IPS-NIHi11 (cell line): Measurements from ENCODE around the gene HSPB9.
"Not testable (repeated sequence)": the region's sequence is repeated elsewhere in the genome, so short reads cannot be mapped to it uniquely, and the experiment has no call there.

Experiments
- DNase-seq: peaks from one replicate; pipeline ENCODE4 v3.0.0; 2012; ENCODE audit warnings: mixed read lengths, low spot score

Gene HSPB9

DNA sequence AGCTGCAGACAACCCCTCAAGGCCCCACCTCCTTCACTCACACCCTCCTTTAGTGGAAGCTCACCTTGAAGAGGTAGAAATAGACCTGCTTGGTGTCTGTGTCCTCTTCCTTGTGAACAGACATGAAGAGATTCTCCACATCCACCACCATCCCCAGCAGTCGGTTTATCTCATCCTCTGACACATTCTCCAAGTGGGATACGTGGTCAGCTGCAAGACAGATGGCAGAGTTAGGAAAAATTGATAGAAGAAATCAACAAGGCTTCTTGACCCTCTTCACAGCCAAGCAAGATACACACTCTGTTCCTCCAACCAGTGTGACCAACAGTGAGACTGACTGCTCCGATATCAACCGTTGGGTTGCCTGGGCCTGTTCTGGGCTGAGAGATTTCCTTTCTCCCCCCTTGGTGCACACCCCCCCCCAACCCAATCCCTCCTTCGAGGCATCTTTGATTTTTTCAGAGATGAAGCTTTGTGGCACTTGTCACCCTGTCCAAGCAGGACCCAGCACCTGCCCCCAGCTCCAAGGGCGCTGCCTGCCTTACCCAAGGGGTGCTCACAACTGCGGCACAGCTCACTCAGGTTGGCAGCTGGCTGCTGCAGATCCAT, 2.3 kb upstream of the HSPB9 start:
- DNase-seq, result no peak

DNA sequence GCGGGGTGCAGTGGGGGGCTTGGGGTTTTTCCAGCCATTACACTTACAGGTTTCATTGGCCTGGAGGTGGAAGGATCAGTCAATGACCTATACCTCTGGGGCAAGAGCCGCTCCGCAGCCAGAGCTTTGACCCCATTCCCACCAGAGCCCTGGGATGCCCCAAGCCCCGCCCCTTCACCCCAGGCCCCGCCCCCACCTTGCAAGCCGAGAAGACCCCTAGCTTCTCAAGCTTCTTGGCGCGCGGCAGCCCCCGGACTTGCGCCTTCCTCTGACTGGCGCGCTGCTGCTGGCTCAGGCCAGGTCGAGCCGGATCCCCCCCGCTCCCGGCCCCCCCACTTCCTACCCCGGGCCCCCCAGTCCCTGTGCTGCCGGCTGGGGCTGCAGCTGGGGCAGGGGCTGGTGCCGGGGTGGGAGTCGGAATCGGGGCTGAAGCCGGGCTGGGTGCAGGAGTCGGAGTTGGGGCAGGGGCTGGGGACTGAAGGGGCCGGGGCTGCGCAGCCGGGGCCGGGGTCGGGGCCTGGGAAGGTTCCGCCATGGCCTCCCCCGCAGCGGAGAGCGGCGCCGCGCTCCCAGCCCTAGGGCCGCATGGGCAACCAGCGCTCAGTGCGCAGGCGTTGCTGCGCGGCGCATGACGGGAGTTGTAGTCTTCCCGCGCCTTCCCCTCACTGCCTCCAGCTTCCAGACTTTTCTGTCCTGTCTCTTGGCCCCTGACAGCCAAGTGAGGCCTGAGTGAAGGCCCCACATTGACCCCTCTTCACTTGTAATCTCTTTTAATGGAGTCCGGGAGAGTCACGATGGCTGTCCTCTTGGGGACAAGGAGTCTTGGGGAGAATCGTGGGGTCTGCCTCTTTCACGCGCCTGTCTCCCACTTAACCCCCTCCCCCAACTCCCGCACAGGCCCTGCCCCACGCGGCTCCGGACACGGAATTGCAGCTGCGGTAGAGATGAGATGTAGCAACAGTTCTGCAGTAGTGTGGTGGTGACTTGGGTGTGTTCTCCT, 1.5 kb upstream of the HSPB9 start, which contains the start of gene KAT2A:
TSS of gene KAT2A (minus strand) at position 598 of the 1,000 bp plus-strand sequence. CDS start at position 535, 63 bp downstream.
- peak; percentile 96 for DNase-seq

DNA sequence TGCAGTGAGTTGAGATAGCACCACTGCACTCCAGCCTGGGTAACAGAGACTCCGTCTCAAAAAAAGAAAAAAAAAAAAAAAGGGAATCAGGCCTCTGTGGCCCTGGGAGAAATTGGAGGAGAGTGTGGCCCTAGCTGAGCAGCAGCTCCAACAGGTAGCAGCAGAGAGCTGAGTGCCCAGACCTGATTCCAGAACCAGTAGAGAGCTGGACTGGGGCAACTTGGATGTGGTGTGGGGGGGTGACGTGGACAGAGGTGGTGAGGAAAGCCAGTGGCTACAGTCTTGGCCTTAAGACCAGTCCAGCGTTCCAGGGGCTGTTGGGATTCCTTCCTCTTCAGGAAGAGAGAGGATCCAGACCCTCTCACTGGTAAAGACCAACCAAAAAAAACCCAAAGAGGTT, 1.7 kb downstream of the HSPB9 start:
- DNase-seq, result no peak

DNA sequence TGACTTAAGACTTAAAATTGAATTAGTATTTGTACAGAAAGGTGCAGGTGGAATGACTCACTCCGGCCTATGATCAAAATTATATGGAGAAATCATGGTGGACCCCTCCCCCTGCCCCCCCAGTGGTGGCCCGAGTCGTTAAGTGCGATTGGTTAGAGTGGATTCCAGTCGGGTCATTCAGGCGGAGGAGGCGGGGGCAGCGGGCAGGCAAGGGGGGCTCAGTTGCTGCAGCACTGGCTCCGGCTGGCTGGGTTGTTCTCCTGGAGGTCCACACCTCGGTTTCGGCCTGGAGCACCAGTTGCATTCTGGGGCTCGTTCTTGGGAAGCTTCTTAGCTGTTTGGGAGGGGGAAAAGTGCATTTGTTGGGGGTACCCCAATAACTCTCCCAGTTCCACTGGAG, 3.0 kb downstream of the HSPB9 start:
- DNase-seq, result no peak

DNA sequence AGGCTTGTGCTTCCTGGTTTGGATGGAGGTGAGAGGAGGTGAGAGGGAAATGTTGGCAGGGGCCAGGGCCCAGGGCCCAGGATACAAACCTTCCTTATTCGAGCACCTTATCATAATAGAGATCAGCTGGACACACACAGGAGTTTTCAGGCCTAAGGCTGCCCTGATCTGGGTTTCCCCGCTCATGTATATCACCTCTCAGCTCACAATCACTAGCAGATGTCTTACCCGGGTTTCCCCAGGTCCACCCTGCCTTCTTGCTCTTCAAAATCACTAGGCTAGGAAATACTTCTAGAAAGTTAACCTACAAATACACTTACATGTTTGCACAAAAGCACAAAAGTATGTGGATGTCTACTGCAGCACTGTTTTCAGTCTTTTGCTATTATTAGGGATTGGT, 4.2 kb downstream of the HSPB9 start:
- DNase-seq, result no peak

DNA sequence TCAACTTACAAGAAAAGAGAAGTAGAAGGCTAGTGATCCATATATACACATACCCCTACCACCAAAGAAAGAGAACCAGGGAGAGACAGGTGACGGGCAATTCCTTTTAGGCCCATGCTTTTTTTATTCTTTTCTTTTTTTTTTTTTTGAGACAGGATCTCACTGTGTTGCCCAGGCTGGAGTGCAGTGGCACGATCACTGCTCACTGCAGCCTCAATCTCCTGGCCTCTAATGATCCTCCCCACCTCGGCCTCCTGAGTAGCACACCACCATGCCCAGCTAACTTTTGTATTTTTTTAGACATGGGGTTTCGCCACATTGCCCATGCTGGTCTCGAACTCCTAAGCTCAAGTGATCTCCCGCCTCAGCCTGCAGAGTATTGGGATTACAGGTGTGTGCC, 4.8 kb downstream of the HSPB9 start:
- DNase-seq, result no peak

DNA sequence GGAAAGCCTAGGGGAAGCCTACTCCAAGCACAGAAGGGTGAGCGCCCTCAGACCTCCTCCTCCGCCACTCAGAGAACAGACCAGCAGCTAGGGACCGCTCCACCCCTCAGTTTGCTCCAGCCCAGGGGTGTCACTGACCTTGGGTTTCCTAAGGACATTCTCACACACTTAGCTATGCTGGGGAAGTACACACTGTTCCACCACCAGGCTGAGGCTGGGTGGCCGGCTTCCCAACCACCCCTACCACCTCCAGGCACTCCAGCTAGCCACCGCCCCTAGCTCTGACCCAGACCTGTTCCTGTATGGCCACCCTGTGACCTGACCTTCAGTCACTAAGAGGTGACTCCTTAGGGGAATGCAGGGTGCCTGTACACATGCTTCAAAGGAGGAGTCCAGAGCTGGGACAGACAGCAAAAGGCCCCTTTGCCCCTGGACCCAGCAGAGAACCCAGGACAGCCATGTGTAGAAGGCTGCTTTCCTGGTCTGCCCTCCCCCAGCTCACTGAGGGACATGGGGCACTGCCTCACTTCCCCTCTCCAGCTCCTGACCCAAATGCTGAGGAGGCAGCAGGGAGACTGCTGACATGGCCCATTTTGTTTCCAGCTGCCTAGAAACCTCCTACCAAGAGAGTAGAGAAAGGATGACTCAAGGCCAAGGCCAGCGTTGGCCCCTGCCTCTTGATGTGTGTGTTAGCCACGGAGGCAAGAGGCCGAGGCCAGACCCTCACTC, 6.7 kb downstream of the HSPB9 start:
- DNase-seq, result no peak

DNA sequence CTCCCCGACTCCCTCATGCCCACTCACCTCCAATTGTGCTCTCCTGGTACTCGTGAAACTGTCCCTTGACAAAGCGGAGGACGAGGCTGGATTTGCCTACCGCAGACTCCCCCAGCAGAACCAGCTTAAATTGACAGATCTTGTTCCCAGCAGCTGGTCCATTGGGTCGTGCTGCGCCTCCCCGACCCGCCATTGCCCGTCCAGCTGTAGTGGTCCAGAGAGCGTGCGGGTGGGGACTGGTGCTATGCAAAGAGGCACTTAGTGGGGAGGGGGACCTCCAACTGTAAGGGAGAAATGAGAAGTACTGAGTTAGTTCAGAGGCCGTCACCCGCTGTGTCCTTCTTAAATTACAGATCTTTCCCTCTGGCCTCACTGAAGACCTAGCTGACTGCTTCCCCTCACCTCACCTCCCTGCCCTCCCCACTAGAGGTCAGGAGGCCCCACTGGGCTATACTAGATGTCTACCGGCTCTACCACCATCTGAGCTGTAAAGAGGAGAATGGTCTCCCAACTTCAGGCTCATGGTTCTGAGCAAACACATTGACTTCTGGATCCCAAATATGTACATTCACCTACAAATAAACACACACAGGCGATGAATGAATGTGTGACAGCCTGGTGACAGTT, 7.8 kb downstream of the HSPB9 start:
- no peak for DNase-seq

DNA sequence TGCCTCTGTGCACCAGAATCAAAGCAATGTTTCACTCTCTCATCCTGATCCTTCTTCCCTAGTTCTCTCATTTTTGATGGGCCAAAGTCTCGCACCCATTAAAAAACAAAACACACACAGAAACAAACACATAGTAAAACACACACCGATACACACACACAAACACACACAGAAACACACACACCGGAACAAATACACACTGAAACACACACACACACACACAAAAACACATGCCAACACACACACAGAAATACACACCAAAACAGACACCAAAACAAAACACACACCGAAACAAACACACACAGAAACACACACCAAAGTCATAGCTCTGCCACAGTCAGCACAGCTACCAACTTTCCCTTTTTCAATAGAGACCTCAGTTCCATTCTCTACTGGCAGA, 8.6 kb downstream of the HSPB9 start:
- DNase-seq, result no peak

DNA sequence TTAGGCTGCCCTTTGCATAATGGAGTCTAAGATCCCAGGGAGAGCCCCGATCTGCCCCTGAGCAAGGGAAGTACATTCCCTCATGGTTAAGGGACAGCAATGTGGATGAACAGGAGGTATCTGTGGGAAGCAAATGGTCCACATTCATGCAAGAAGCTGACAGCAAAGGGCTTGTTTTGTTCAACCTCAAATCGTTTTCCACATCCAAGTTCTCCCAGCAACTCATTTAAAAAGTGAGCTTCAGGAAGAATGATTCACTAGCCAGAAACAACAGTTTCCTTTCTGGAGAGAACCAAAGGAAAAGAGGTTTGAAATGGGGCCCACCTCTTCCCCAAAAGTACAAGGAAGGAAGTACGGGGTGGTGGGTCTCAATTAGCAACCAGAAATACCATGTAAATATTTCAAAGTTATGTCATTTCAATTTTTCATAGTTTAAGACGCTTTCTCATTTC, 9.4 kb downstream of the HSPB9 start:
- no peak for DNase-seq

DNA sequence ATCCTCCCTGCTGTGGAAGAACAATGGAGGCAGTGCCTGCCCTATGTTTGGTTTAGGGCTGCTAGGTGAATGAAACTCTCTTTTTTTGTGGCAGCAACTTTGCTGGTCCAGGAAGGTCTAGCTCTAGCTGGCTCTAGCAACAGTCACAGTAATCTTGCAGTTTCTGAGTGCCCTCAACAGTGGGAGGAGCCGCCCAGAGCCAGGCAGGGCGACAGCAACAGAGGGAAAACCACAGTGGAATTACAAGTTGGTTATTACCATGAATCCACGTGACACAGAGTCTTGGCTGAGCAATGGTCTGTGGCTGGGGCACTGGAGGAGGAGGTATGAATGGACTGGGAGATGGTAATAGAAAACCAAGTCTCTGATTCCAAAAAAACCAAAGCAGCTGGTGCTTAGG, 10.3 kb downstream of the HSPB9 start:
- DNase-seq, result peak; percentile 49

DNA sequence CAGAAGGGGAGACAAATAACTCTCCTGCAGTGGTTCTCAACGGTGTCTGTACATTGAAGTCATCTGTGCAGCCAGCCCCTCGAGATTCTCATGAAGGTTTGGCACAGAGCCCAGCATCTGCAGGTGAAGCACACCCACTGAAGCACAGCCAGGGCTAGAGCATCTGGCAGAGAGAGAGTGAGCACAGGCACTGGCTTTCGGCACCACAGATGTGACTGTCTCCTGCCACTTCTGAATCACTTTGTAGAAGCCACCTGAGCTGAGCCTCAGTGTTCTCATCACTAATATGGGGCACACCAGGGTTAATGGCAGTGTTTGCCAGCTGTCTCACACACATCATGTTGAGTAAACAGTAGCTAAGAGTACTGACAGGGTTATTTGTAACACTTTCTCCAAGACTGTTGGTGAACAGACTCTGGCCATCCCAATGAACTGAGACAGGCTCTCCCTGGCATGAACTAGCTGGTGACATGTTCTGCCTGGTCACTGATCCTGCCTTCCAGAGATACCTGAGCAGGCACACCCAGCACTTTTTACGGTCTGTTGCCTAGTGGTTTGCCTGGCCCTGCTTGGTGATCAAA, 10.9 kb downstream of the HSPB9 start:
- no peak for DNase-seq

DNA sequence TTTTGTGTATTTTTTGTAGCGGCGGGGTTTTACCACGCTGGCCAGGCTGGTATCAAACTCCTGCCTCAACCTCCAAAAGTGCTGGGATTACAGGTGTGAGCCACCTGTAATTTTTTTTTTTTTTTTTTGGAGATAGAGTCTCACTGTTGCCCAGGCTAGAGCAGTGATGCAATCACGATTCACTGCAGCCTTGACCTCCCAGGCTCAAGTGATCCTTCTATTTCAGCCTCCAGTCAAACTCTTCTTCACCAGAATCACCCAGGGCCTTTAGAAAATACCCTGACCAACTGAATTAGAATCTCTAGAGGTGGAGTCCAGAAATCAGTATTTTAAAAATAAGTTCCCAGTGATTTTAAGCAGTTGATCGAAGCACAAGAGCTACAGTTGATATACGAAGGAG, 12.5 kb downstream of the HSPB9 start:
- no peak for DNase-seq

DNA sequence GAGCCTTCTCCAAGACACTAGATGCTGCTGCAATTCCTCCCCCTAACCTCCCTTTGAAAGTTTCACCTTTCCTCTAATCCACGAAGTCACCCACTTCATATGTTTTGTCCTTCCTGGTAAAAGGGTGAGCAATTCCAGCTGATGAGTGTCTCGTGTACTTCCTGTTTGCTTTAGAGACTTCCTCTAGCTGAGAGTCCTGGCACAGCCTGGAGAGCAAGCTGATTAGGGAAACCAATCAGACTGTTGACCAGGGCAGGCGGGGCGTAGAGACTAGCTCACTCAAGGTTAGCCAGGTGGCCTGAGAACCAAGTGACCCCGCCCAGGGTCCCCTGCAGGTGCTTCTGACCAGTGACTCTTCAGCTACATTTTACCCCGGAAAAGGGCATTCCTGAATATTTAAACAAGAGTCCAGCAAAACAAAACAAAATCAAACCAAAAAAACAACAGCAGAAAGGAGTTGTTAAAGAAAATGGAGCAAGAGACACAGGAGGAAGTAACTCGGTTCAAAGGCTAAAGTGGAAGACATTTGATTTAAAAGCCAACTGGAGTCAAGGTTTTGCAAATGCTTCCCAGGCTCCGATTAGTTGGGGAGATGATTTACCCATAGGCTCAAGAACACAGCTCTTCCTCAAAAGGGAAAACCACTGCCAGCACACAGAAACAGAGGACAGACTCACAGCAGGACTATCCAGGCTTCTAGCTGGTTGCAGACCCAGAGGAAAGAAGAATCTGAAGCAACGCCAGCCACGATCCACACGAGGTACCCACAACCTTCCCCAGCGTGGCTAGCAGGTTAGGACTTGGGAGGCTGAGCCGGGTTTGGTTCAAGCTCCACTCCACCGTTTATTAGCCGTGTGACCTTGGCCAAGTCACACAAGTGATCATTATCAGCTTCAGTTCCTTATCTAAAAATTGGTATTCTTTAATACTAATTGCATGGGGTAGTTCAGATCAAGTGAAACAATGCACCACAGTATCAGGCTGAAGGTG, 13.4 kb downstream of the HSPB9 start:
- peak; percentile 64 for DNase-seq

DNA sequence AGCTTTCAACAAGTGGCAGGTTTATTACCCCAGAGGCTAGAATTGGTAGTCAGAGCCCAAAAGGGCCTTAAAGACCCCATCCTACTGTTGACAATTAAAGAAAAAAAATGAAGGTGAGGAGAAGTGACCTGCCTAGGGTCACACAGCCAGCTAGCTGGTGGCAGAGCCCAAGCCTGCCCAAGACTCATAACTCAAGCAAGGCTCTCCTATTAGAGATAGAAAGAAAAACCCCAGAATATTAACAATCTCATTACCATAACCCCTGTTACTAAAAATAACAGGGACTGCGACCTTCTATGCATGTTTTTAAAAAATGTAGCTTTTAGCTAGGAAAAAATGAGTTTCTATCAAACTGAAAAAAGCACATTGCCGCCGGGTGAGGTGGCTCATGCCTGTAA, 14.0 kb downstream of the HSPB9 start:
- DNase-seq, result no peak

DNA sequence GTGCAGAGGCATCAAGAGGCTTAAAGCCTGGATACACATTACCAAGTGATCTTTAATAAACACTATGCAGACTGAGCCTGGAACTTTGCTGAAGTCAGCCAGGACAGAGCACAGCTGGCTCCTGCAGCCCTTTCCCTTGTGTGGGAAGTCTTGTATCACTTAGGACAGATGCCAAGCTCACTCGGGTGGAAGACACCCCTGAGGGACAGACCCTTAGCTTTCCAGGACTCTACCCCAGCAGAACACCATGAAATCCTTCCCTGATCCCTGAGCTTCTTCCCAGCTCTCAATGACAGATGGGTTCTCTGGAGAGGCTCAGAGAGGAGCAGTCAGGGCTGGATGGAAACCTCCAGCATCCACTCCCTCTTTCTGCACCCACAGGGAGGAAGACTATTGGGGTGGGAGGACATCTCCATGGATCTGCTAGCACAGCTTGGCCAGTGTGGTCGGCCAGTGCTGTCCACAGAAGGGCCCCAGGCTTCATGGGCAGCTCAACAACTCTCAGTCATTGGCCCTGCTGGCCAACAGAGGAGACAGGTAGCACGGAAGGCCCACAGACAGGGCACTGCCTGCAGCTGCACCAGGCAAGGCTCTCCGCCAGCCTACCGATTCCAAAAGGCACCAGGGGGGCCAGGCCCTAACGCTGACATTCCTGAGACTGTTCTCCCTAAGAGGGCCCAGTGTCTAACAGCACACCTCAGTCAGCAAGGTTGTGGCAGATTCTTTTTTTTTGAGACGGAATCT, 16.3 kb downstream of the HSPB9 start:
- DNase-seq, result no peak

DNA sequence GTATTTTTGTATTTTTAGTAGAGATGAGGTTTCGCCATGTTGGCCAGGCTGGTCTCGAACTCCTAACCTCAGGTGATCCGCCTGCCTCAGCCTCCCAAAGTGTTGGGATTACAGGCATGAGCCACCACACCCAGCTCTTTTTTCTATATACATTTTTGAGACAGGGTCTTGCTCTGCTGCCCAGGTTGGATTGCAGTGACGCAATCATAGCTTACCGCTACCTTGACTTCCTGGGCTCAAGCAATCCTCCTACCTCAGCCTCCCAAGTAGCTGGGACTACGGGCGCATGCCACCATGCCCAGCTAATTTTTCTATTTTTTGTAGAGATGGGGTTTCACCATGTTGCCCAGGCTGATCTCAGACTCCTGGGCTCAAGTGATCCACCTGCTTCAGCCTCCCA, 18.1 kb downstream of the HSPB9 start:
- not testable (repeated sequence) for DNase-seq

DNA sequence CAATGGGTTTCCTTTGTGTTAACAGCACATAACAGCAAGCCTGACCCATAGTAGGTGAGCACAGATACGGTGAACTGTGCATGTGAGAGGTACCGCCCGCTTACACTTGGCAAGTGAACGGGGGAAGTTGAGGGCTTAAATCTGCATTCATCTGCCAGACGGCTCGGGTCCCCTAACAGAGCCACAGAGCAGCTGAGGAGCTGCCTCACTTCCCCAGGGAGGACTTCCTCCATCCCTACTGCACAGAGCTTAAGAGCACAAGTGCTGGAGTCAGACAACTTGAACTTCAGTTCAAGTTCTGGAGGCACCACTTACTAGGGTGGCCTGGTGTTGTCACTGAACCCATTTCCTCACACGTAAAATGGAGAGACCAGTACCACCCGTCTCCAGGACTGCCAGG, 18.8 kb downstream of the HSPB9 start:
- no peak for DNase-seq

DNA sequence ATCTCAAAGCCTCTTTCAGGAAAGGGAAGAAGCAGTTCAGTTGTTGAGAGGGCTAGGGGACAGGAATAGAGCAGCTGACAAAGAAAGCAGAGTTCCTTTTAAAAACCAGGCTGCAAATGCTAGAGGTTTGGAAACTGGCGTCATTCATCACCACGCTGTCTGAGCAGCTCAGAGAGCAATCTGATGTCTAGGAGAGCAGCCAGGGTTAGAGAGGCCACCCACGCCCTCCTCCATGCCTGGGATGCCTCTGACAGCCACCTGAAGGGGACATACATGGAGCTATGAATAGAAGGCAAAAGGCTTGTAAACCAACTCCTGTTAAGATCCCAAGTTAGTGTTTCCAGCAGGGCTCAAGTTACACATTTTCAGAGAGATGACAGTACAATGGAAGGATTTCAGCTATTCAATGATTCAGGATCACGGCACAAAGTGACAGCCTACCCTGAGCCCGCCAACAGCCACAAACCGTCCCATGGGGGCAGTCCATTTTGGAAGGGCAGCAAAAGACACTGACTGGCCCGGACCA, 19.8 kb downstream of the HSPB9 start:
- DNase-seq, result no peak
